Activated T-cell treated with anti-CD3 and anti-CD28 coated beads for 4 hours (primary cell): ENCODE data around the gene ZDHHC8.
"Not testable (repeated sequence)": the region's sequence is repeated elsewhere in the genome, so short reads cannot be mapped to it uniquely, and the experiment has no call there.

ENCODE experiments used
- DNase-seq: peaks from one replicate; pipeline ENCODE4 v3.0.0-alpha.2; 2020

The ZDHHC8 gene

GRCh38 chr22:20145206-20145831 is 13.7 kb downstream of the ZDHHC8 start:
- no peak for DNase-seq

GRCh38 chr22:20145832-20146223 is 14.2 kb downstream of the ZDHHC8 start:
- no peak for DNase-seq

- no peak for DNase-seq
Observed at GRCh38 chr22:20146777-20147176, 15.2 kb downstream of the ZDHHC8 start.

GRCh38 chr22:20147237-20147988 is 15.8 kb downstream of the ZDHHC8 start:
- DNase-seq: no peak

- DNase-seq: no peak
Observed at GRCh38 chr22:20148414-20148813, 16.8 kb downstream of the ZDHHC8 start.

GRCh38 chr22:20149257-20150250 is 17.9 kb downstream of the ZDHHC8 start:
- no peak for DNase-seq

GRCh38 chr22:20150381-20151275 is 19.0 kb downstream of the ZDHHC8 start, which contains the start of gene CCDC188:
TSS of gene CCDC188 (minus strand) at chr22:20151055. CDS start at chr22:20150986, 69 bp downstream.
- no peak for DNase-seq

GRCh38 chr22:20151276-20151588 is 19.6 kb downstream of the ZDHHC8 start:
- DNase-seq: no peak

GRCh38 chr22:20152464-20152890 is 20.9 kb downstream of the ZDHHC8 start:
- DNase-seq: no peak

- DNase-seq: no peak
Observed at GRCh38 chr22:20153945-20154344, 22.3 kb downstream of the ZDHHC8 start.

GRCh38 chr22:20154602-20155187 is 23.1 kb downstream of the ZDHHC8 start:
- no peak for DNase-seq

GRCh38 chr22:20155330-20156041 is 23.9 kb downstream of the ZDHHC8 start:
- no peak for DNase-seq

- DNase-seq: no peak
Observed at GRCh38 chr22:20156042-20156389, 24.4 kb downstream of the ZDHHC8 start.

GRCh38 chr22:20156611-20157429 is 25.2 kb downstream of the ZDHHC8 start:
- peak; percentile 91 for DNase-seq

GRCh38 chr22:20157430-20158183 is 26.0 kb downstream of the ZDHHC8 start:
- DNase-seq: no peak

- DNase-seq: no peak
Observed at GRCh38 chr22:20158391-20159036, 26.9 kb downstream of the ZDHHC8 start.

GRCh38 chr22:20159076-20159475 is 27.5 kb downstream of the ZDHHC8 start:
- DNase-seq: no peak

GRCh38 chr22:20159531-20159930 is 27.9 kb downstream of the ZDHHC8 start:
- not testable (repeated sequence) for DNase-seq

- no peak for DNase-seq
Observed at GRCh38 chr22:20160041-20160440, 28.4 kb downstream of the ZDHHC8 start.
